Measurements from ENCODE around the gene FES.

DNA sequence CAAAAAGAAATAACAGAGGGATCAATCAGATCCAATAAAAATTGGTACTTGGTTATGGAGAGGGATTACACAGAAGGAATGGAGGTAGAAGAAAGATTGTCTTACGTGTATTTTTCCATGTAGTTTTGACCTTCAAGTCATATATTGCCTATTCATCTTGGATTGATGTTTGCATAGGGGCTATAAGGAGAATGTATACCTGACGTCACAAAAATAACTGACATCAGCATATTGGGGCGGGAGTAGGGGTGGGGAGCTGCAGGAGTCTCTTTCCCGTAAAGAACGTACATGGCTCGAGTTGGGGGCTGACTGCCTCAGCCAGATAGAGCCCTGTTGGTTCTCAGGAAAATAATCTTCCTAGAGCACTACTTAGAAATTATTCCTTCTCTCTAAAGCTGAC is 21.8 kb upstream of the FES start:
- TF ChIP-seq FOXK2 (IDR thresholded peaks at IDR 0.05), result no peak
- TF ChIP-seq BHLHE40 (IDR thresholded peaks at IDR 0.05; ENCODE audit: borderline replicate concordance), result no peak
- no peak for TF ChIP-seq TARDBP (IDR thresholded peaks at IDR 0.05)
- no peak for TF ChIP-seq CTBP1 (IDR thresholded peaks at IDR 0.05; ENCODE audit: borderline replicate concordance)
- no peak for TF ChIP-seq LEF1 (IDR thresholded peaks at IDR 0.05; ENCODE audit: borderline replicate concordance)
- no peak for TF ChIP-seq ELF4 (IDR thresholded peaks at IDR 0.05)
- TF ChIP-seq FOXM1 (IDR thresholded peaks at IDR 0.05; ENCODE audit: borderline replicate concordance), result no peak
- TF ChIP-seq ARNT (IDR thresholded peaks at IDR 0.05), result no peak
- TF ChIP-seq SUZ12 (IDR thresholded peaks at IDR 0.05), result no peak
- TF ChIP-seq HDGF (IDR thresholded peaks at IDR 0.05; ENCODE audit: borderline replicate concordance), result no peak
- TF ChIP-seq SP1 (IDR thresholded peaks at IDR 0.05), result no peak
- no peak for TF ChIP-seq FOXA1 (IDR thresholded peaks at IDR 0.05)

All from HEK293T (cell line).